ENCODE results near the gene LACTB. TPM values are rescaled to one million over a fixed set of nuclear protein-coding genes. Genes with fewer than 3 reads are reported as not detected.

LACTB gene
- total and polyA plus RNA-seq, 2 experiments from 2014 or later: 27.3 to 35.8 TPM

GRCh38 chr15:63122002-63122875 lies 578 bp downstream of the LACTB start:
- H3K9me3 ChIP-seq (ENCODE audit: low read depth): no peaks in the 10 kb centered on the region
- in situ Hi-C loops (cut with MboI): no loop called here
- no peaks in the 10 kb centered on the region for H3K27me3 ChIP-seq (replicated peaks; ENCODE audit: insufficient read depth)
- peak overlapping the region; percentile 93 for H3K4me3 ChIP-seq
- H3K79me2 ChIP-seq (ENCODE audit: insufficient read depth): peaks cover 44% of the 10 kb centered on the region
- H3K36me3 ChIP-seq (ENCODE audit: low read depth): peaks cover 11% of the 10 kb centered on the region; the same call in 1 of the 2 replicates
- no peaks in the 10 kb centered on the region for H4K20me1 ChIP-seq (ENCODE audit: insufficient read depth)
- peak overlapping the region; percentile 99 for H2AFZ ChIP-seq
- H3K4me1 ChIP-seq (ENCODE audit: insufficient read depth): peaks cover 7% of the 10 kb centered on the region; the same call in 1 of the 2 replicates
- H3F3A ChIP-seq (ENCODE audit: insufficient read depth): peaks cover 6% of the 10 kb centered on the region; the same call in 1 of the 2 replicates
- DNase-seq: peak; percentile 86
- H3K27ac ChIP-seq: peak overlapping the region; percentile 59
- TF ChIP-seq EZH2 (IDR thresholded peaks at IDR 0.05; ENCODE audit: insufficient read depth, poor library complexity, severe bottlenecking) (no peak), EZH2phosphoT487 (IDR thresholded peaks at IDR 0.05; ENCODE audit: insufficient read depth, low read depth) (no peak)
- peak overlapping the region; percentile 85 for H3K9ac ChIP-seq
- peak overlapping the region; percentile 90 for H3K4me2 ChIP-seq (ENCODE audit: unreplicated experiment)
- 1 to 2% methylated on average over 21 to 41 of the region's 59 CpGs for WGBS, 2 experiments (ENCODE audit: low coverage in 1 of 2, low lambda C conversion rate in 2 of 2, missing lambda C conversion rate in 2 of 2)
- no peaks in the 10 kb centered on the region for H3K9me2 ChIP-seq (ENCODE audit: insufficient read depth)

- in situ Hi-C loops (cut with MboI): no loop called here
Measured at GRCh38 chr15:63124506-63124905, 2.8 kb downstream of the LACTB start.

GRCh38 chr15:63126726-63127125 lies 5.1 kb downstream of the LACTB start:
- Histone ChIP-seq H4K20me1 (ENCODE audit: insufficient read depth) (no peaks in the 10 kb centered on the region), H3K9me3 (ENCODE audit: low read depth) (no peaks in the 10 kb centered on the region), H3K4me1 (ENCODE audit: insufficient read depth) (peaks cover 9% of the 10 kb centered on the region; the same call in 1 of the 2 replicates), H3K4me2 (ENCODE audit: unreplicated experiment) (peak overlapping the region; percentile 13), H3K4me3 (no peak overlapping the region), H3K9me2 (ENCODE audit: insufficient read depth) (no peaks in the 10 kb centered on the region), H3K27me3 (replicated peaks; ENCODE audit: insufficient read depth) (no peaks in the 10 kb centered on the region), H3K9ac (no peak overlapping the region), H3K79me2 (ENCODE audit: insufficient read depth) (peaks cover 75% of the 10 kb centered on the region), H2AFZ (no peak overlapping the region), H3K27ac (no peak overlapping the region), H3F3A (ENCODE audit: insufficient read depth) (no peaks in the 10 kb centered on the region), H3K36me3 (ENCODE audit: low read depth) (peaks cover 43% of the 10 kb centered on the region)
- WGBS, 2 experiments (ENCODE audit: low coverage in 1 of 2, low lambda C conversion rate in 2 of 2, missing lambda C conversion rate in 2 of 2): 63 to 64% methylated on average over 3 of the region's 3 CpGs
- TF ChIP-seq EZH2 (IDR thresholded peaks at IDR 0.05; ENCODE audit: insufficient read depth, poor library complexity, severe bottlenecking): no peak
- no peak for TF ChIP-seq EZH2phosphoT487 (IDR thresholded peaks at IDR 0.05; ENCODE audit: insufficient read depth, low read depth)
- in situ Hi-C loops (cut with MboI): no loop called here
- DNase-seq: no peak

More at GRCh38 chr15:63124506-63124905, 2.8 kb downstream of the LACTB start:
- Histone ChIP-seq H3K79me2 (ENCODE audit: insufficient read depth) (peaks cover 63% of the 10 kb centered on the region), H3K9ac (no peak overlapping the region), H3K27me3 (replicated peaks; ENCODE audit: insufficient read depth) (no peaks in the 10 kb centered on the region), H3K9me3 (ENCODE audit: low read depth) (no peaks in the 10 kb centered on the region), H2AFZ (no peak overlapping the region), H3K4me1 (ENCODE audit: insufficient read depth) (peaks cover 9% of the 10 kb centered on the region; the same call in 1 of the 2 replicates), H4K20me1 (ENCODE audit: insufficient read depth) (no peaks in the 10 kb centered on the region), H3K9me2 (ENCODE audit: insufficient read depth) (no peaks in the 10 kb centered on the region), H3K4me3 (no peak overlapping the region), H3K27ac (no peak overlapping the region), H3F3A (ENCODE audit: insufficient read depth) (peaks cover 6% of the 10 kb centered on the region; the same call in 1 of the 2 replicates), H3K36me3 (ENCODE audit: low read depth) (peaks cover 28% of the 10 kb centered on the region), H3K4me2 (ENCODE audit: unreplicated experiment) (no peak overlapping the region)
- WGBS, 2 experiments (ENCODE audit: low coverage in 1 of 2, low lambda C conversion rate in 2 of 2, missing lambda C conversion rate in 2 of 2): 97 to 98% methylated on average over 9 of the region's 9 CpGs
- no peak for DNase-seq
- TF ChIP-seq EZH2phosphoT487 (IDR thresholded peaks at IDR 0.05; ENCODE audit: insufficient read depth, low read depth): no peak
- TF ChIP-seq EZH2 (IDR thresholded peaks at IDR 0.05; ENCODE audit: insufficient read depth, poor library complexity, severe bottlenecking): no peak

- H3K27ac ChIP-seq: peak overlapping the region; percentile 95
- H3K9me3 ChIP-seq (ENCODE audit: low read depth): no peaks in the 10 kb centered on the region
- in situ Hi-C loops (cut with MboI): no loop called here
- peak overlapping the region; percentile 65 for H3K4me2 ChIP-seq (ENCODE audit: unreplicated experiment)
- 9 to 15% methylated on average over 1 of the region's 1 CpG for WGBS, 2 experiments (ENCODE audit: low coverage in 1 of 2, low lambda C conversion rate in 2 of 2, missing lambda C conversion rate in 2 of 2)
- no peaks in the 10 kb centered on the region for H4K20me1 ChIP-seq (ENCODE audit: insufficient read depth)
- H3K9ac ChIP-seq: peak overlapping the region; percentile 23; the same call in 1 of the 2 replicates
- H3K36me3 ChIP-seq (ENCODE audit: low read depth): peaks cover 21% of the 10 kb centered on the region
- peaks cover 47% of the 10 kb centered on the region for H3F3A ChIP-seq (ENCODE audit: insufficient read depth)
- peak overlapping the region; percentile 33 for H3K4me3 ChIP-seq
- H2AFZ ChIP-seq: no peak overlapping the region
- H3K79me2 ChIP-seq (ENCODE audit: insufficient read depth): peaks cover 52% of the 10 kb centered on the region
- no peaks in the 10 kb centered on the region for H3K9me2 ChIP-seq (ENCODE audit: insufficient read depth)
- peaks cover 49% of the 10 kb centered on the region for H3K4me1 ChIP-seq (ENCODE audit: insufficient read depth)
- no peaks in the 10 kb centered on the region for H3K27me3 ChIP-seq (replicated peaks; ENCODE audit: insufficient read depth)
- no peak for TF ChIP-seq EZH2phosphoT487 (IDR thresholded peaks at IDR 0.05; ENCODE audit: insufficient read depth, low read depth)
- no peak for TF ChIP-seq EZH2 (IDR thresholded peaks at IDR 0.05; ENCODE audit: insufficient read depth, poor library complexity, severe bottlenecking)
- peak; percentile 63 for DNase-seq
Measured at GRCh38 chr15:63133786-63134185, 12.1 kb downstream of the LACTB start.

Data from GM23248 (cell line).